Posterior vena cava (tissue), 2 donors: ENCODE data around the gene KDM6A. TPM values are rescaled to one million over a fixed set of nuclear protein-coding genes. Genes with fewer than 3 reads are reported as not detected.
"Not testable (repeated sequence)": the region's sequence is repeated elsewhere in the genome, so short reads cannot be mapped to it uniquely, and the experiment has no call there.

Source experiments
- DNase-seq: peaks from one replicate; pipeline ENCODE4 v3.0.0-alpha.2; 2020; ENCODE audit warnings: low spot score
- intact Hi-C, 2 donors: fragments of 100-400 bp; cut with DNase I; formaldehyde crosslinking; loops; one replicate each; pipeline versions ENCODE4 v1.14.1 to v1.14.2; 2022 to 2023
- total RNA-seq, 2 donors: library from RNA; stranded (reverse); fragmentation: NEBNext Ultra II Directional; extraction: Animal tissue kit (Norgen Biotek cat#: 25700); gene quantifications; one replicate each; pipeline ENCODE4 v1.2.1, GENCODE V29; 2021
- donor health status: DM: yes; HTN: yes; CAD: no.
- donor health status: DM: yes; HTN: yes; CAD: no.

Gene KDM6A
- total RNA-seq, 2 donors from 2014 or later = 24.2 to 27.3 TPM

DNA sequence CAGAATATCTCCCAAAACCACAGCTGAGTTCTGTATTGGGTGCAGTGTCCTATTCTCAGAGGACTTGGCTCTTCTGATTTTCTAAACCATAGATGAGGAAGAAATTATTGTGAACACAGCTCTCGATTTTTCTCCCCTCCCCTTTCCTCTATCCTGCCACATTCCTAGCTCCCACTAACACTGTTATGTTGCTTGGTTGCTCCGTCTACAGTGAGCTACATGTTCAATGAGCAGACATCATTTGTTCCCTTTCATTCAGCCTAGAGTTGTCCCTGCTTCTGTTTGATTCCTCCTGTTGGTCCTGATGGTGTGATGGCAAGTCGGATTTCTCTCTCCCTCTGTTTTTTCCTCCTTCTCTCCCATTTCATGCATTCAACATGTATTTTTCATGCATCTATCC is 261.8 kb downstream of the KDM6A start:
- intact Hi-C loops = no loop called here
- no peak for DNase-seq

DNA sequence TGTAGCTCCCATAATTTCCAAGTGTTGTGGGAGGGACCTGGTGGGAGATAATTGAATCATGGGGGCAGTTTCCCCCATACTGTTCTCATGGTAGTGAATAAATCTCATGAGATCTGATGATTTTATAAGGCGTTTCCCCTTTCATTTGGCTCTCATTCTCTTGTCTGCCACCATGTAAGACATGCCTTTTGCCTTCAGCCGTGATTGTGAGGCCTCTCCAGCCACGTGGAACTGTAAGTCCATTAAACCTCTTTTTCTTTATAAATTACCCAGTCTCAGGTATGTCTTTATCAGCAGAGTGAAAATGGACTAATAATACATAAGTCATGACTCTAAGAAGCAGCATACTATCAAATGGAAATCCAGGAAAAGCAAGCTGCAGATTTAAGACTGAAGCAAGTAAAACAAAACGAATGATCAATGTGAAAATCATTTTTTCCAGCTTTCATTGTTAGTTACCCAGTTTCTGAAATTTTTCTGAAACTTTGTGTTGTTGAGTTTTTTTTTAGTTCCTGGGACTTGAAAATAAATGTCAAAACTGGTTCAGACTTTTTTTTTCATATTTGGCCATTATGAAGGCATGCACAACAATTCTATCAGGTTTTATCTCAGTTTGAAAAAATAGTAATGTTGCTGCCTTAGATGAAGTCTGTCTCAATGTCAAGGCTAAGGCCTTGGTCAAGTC is 262.5 kb downstream of the KDM6A start:
- DNase-seq, intact Hi-C loops: not testable (repeated sequence)

- intact Hi-C loops = no loop called here
- no peak for DNase-seq
Observed at GRCh38 chrX:45137531-45137930, 264.5 kb downstream of the KDM6A start.

DNA sequence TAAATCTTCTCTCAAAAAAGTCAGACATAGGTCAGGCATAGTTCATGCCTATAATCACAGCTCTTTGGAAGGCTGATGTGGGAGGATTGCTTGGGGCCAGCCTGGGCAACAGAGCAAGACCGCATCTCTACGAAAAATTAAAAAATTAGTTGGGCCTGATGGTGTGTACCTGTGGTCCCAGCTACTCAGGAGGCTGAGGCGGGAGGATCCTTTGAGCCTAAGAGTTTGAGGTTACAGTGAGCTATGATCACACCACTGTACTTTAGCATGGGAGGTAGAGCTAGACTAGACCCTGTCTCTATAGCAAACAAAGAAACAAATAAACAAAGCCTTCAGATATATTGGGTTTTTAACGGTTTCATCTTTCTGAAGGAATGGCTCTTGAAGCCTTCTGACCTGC is 265.5 kb downstream of the KDM6A start:
- intact Hi-C loops = no loop called here
- DNase-seq = no peak

DNA sequence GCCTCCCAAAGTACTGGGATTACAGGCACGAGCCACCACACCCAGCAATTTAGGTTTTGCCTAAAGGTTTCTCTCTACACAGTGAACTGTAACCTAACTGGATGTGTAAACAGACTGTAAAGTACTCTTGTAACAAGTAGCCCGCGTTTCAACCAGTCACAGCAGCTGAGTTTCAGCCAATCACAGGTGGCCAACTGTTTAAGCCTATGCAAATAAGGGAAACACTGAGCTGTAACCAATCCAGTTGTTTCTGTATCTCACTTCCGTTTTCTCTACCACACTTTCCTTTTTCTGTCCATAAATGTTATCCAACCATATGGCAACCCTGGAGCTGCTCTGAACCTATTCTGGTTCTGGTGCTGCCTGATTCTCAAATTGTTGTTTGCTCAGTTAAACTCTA is 267.8 kb downstream of the KDM6A start:
- DNase-seq = no peak
- intact Hi-C loops = loop anchor here in 1 of 2 donors (10.0 kb wide), 1 partner anchor 1094 kb away; no protein-coding TSS in a partner anchor

- DNase-seq = no peak
Observed at GRCh38 chrX:45142185-45142584, 269.2 kb downstream of the KDM6A start.

DNA sequence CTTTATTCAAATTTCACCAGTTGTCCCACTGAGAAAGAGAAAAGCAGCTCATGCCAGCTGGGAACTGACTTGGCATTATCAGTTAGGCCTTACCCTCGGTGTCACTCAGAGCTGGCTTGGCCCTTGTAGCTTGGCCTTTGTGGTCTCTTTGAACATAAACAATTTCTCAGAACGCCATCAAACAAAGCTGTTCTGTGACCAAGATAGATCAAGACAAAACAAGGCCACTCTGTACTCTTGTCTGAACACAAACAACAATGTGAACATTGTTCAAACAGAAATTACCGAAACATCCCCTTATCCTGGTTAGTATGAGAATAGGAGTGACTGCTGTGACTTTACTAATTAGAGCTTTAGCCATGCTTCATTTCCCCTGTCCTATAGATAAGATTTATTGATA is 270.5 kb downstream of the KDM6A start:
- no peak for DNase-seq

More at GRCh38 chrX:45142185-45142584, 269.2 kb downstream of the KDM6A start:
- intact Hi-C loops = loop anchor here in 1 of 2 donors (10.0 kb wide), 1 partner anchor 1093 kb away; no protein-coding TSS in a partner anchor

DNA sequence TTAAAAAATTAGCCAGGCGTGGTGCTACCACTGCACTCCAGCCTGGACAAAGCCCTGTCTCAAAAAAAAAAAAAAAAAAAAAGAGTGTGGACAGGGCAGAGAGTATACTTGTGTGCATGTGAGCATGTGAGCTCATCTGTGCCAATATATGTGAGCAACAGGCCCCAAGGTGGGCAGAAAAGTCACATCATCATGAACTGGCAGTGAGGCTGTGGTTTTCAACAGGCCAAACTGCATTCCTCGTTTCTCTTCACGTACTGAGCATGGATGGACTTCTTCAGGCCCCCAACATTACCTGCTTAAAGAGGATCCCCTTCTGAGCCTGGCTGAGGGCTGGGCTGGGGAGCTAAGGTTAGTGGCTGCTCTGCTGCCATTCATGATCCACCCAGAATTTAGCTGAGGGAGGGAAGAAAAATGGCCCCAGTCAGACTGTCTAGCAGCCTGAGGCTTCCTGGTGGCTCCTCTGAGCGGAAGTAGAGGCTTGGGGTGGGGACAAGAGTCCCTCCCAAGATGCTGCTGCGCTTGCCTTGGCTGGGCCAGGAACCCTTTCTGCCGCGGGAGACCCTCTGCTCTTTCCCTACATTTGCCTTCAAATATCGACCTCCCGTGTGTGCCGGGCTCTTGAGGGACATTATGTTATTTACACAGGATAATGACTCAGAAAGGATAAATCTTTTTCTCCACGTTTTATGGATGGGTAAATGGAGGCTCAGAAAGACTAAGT is 272.7 kb downstream of the KDM6A start:
- intact Hi-C loops = loop anchor here in 1 of 2 donors (10.0 kb wide), 1 partner anchor 1089 kb away; no protein-coding TSS in a partner anchor
- DNase-seq = no peak

More for the DNA sequence above, 270.5 kb downstream of the KDM6A start:
- intact Hi-C loops = loop anchor here in 1 of 2 donors (10.0 kb wide), 1 partner anchor 1091 kb away; no protein-coding TSS in a partner anchor

GRCh38 chrX:45150821-45151220 is 277.8 kb downstream of the KDM6A start:
- intact Hi-C loops = no loop called here
- no peak for DNase-seq

- intact Hi-C loops = no loop called here
Observed at GRCh38 chrX:45154033-45154360, 281.0 kb downstream of the KDM6A start.

DNA sequence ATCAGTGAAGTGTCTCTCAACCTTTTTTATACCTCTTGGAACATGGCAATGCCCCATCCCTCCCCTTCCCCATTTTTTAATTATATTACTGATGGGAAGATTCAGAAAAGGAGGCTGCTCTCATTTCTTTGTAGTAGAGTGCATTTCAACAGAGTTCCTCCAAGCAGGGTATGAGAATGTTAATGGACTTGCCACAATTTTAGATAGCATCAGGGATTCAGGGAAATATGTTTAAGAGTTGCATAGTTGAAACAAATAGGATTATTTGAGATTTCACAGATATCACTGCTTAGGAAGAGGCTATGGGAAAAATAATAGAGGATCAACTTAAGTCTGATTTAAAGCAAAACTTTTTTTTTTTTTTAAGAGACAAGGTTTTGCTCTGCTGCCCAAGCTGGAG is 281.5 kb downstream of the KDM6A start:
- intact Hi-C loops = no loop called here
- DNase-seq = no peak

More at GRCh38 chrX:45154033-45154360, 281.0 kb downstream of the KDM6A start:
- no peak for DNase-seq

DNA sequence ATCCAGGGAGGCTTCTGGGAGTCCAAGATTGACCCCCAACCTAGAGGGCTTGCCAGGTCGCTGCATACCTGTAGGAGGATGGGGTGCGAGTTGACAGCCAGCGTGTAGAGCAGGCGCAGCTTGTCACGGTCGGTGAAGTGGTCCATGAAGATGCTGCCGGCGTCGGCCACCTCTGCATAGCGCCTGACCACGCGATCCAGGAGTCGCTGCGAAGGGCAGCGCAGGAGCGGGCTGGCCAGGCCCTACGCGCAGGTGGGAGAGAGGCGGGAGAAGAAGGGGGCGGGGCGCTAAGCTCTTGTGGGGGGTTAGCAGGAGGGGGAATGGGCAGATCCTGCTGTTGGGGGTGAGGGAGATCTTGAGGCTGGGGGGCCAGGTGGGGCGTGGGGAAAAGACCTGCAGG is 284.7 kb downstream of the KDM6A start:
- intact Hi-C loops = no loop called here
- no peak for DNase-seq

Other genes with a start within 250 kb of the KDM6A start
- not detected for gene DUSP21, start 29.2 kb upstream of the KDM6A start, total RNA-seq